GM18951 (cell line): ENCODE measurements around the gene ARFGEF3.

Experiments used
- POLR2A ChIP-seq: IDR thresholded peaks from 4 replicates; pipeline ENCODE4 v1.6.1; 2011; ENCODE audit warnings: mild to moderate bottlenecking; ENCODE audit not compliant: insufficient read length, insufficient read depth; ENCODE audit errors: extremely low read depth
- in situ Hi-C: fragments of 300-500 bp; cut with MboI; formaldehyde crosslinking; loops from one replicate; pipeline ENCODE4 v1.12.0; 2022; ENCODE audit warnings: low sequenced_read_pairs, mixed read lengths, inconsistent platforms; ENCODE audit not compliant: unreplicated experiment

The ARFGEF3 gene

DNA sequence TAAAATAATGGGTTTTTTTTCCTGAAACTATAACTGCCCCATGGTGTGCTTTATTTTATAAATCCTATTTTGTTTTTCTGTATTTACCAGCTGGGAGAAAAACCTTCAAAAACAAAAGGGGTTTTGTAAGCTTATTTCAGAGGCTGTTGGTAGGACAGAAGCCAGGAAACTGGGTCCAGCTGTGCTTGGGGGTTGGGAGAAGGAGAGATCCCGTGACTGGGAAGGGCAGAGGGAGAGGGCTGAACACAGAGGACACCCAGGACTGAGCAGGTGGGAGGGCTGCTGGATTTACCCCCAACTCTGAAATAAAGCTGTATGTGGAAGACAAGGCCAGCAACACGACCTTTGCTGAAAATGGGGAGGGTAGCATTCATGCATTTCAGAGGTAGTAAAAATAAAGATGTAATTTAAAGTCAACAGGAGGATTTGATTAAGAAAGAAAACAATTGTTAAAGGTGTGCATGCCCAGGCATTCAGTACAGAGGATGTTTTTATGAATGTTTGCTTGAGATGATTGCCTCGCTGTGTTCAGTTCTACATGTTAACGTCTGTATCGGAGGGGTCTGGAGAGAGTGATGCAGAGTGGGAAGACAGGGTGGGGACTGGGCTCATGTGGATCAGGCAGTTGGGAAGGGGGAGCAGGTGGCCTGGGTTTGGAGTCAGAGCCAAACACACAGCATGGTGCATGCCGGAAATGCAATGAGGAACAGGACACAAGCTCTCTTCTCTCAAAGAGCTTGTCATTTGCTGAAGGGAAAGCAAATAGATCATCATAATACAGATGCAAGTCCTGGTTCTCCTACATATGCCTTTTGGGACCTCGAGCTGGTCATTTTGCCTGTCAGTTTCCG is 21.4 kb downstream of the ARFGEF3 start:
- in situ Hi-C loops = no loop called here
- no peak for TF ChIP-seq POLR2A

DNA sequence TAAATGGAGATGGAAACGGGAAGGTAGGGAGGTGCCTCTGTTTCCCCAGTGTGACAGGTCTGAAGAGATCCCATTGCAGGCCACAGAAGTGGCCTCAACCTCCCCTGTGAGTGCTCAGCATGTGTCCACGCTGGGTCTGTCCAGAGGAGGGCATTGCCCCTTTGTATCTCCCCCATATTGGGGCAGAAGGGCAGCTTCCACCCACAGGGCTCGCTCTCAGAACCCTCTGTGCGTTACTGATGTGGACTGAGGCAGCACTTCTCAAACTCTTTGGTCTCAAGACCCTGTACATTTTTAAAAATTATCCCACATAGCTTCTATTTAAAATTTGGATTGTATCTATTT is 22.0 kb downstream of the ARFGEF3 start:
- no peak for TF ChIP-seq POLR2A
- in situ Hi-C loops = no loop called here

DNA sequence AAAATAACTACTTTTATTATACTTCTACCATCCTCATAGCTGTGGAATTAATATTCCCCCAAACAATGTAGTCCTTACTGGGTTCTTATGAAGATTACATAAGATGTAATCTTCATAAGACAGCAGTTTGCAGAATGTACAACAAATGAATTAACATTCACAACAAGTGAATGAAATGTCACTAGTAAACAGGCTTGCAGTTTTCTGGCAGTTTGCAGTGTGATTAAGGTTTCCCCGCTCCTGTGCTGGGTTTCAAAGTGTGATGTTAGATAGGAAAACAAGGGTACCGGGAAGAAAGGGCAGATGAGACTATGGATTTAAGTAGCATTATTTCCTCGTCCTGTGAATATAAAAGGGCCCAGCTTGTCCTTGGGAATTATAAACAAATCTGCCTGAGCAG is 22.5 kb downstream of the ARFGEF3 start:
- in situ Hi-C loops = no loop called here
- no peak for TF ChIP-seq POLR2A

DNA sequence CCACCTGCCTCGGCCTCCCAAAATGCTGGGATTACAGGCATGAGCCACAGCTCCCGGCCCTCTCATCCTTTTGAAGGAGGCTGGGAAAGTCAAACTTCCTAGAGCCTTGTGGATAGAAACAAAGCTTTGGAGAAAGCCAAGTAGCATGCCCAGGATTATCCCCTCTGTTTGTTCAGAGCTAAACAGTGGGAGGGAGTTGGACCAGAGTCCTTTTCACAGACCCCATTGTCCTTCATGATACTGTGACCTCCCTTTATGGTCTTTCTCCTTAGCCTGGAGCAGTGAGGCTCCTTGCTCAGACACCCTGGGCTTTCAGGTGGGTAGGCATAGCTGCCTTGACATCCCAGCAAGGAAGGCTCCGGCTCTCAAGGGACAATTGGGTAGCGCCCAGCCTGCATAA is 25.4 kb downstream of the ARFGEF3 start:
- TF ChIP-seq POLR2A = no peak
- in situ Hi-C loops = no loop called here

DNA sequence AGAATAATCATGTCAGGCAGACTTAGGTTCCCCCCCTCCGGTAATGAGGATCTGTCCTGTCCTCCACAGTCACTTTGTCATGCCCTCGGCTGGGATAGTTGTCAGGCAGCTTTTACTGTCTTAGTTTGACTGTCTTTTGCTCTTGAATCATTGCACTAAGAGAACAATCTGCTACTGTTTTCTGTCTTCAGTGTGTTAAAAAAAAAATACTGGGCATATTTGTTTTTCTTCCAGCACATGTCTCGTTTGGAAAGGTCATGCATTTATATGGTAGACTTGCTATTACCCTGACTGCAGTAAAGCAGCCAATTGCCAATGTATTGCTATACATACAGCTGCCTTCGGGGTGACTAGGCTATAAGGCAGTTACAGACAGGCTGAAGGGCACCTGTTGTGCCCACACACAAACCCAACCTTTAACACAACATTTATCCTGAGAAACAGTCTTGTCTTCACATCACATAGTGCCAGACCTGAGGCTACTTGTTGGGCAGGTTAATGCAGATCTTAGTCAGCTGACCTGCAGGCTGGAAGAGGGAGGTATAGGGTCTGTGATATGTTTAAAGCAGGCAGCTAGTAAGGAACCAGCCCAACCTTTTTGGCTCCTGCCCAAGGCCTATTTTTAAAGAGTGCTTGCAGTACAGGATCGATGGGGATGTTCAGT is 26.7 kb downstream of the ARFGEF3 start:
- TF ChIP-seq POLR2A = no peak
- in situ Hi-C loops = no loop called here

DNA sequence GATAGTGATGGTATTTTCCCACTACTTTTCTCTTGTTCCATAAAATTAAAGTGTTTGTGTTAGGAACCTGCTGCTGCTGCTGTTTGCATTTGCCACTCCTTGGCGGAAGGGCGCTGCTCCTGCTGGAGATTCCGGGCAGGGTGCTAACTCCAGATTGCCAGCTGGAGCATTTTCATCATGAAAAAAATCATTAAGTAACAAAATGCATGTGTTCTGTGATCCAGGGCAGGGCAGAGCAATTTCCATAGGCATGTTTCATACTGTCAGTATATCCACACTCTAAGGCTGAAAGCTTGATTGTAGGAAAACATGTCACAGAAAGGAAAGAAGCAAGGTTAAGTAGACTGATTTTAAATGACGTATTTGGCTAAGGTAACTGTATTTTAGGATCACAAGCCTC is 32.5 kb downstream of the ARFGEF3 start:
- no peak for TF ChIP-seq POLR2A
- in situ Hi-C loops = no loop called here

DNA sequence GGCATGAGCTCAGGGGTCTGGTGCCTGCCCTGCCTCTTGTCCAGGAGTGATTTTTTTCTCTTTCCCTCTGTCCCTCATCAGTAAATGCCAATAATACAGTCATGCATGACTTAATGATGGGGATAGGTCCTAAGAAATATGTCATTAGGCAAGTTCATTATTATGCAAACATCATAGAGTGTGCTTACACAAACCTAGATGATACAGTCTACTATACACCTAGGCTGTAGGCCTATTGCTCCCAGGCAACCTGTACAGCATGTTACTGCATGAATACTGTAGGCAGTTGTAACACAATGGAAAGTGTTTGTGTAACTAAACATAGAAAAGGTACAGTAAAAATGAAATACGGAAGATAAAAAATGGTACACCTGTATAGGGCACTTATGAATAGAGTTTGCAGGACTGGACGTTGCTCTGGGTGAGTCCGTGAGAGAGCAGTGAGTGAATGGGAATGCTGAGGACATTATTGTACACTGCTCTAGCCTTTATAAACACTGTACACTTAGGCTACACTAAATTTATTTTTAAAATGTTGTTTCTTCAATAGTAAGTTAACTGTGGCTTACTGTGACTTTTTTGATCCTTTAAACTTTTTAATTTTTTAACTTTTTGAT is 34.5 kb downstream of the ARFGEF3 start:
- in situ Hi-C loops = no loop called here
- TF ChIP-seq POLR2A = no peak

DNA sequence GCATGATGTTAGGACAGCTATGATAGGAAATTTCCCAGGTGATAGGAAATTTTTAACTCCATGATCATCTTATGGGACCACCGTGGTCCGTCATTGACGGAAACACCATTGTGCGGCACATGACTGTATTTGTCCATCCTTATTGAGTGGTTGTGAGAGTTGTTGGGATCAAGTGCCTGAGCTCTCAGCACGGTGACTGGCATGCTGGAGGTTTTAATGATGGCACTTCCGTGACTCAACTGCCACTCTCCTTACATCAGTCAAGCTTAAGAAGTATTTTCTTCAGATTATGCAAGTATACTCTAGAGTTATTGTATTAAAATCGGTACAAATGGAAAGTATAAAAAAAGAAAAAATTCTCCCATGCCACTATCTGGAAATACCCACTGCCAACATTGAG is 35.8 kb downstream of the ARFGEF3 start:
- no peak for TF ChIP-seq POLR2A
- in situ Hi-C loops = no loop called here

DNA sequence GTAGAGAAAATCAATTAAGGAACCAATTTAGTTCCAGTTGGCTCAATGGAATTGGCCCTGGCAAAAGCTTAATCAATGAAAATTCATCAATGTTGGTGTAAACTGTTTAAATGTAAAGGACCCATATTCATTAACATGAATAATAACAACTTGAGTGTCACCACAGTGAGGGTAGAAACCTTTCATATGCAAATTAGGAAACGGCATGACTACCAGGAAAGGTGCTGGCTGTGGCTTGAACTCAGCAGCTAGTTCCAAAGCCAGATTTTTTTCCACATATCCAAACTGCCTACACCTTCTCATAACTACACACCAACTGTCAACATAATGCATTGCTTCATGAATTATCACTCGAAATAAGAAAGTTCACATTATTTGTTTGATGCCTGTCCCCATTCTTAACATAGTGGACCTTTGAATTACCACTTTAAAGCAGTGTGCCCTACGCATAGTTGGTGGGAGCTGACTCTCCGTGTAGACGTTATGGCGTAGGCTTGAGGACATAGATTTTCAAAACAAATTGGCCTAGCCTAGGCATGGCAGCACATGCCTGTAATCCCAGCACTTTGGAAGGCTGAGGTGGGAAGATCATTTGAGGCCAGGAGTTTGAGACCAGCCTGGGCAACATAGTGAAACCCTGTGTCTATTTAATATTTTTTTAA is 36.8 kb downstream of the ARFGEF3 start:
- TF ChIP-seq POLR2A = no peak
- in situ Hi-C loops = no loop called here

DNA sequence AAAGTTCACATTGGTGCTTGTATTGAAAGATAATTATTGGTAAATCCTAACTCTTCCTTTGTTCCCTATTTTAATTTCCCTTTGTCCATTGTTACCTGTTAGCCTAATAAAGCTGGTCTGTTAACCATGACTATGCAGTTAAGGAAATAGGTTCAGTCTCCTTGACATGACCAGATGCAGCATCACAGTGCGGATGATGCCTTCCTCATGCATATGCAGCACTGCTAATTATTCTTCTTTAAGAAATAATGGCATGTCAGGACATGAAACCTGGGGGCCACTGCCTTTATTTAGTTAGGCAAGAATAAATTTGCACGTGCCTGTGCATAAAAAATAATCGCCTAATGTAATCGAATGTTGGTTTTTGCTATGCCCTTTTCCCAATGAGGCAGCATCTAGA is 40.1 kb downstream of the ARFGEF3 start:
- in situ Hi-C loops = no loop called here
- TF ChIP-seq POLR2A = no peak

DNA sequence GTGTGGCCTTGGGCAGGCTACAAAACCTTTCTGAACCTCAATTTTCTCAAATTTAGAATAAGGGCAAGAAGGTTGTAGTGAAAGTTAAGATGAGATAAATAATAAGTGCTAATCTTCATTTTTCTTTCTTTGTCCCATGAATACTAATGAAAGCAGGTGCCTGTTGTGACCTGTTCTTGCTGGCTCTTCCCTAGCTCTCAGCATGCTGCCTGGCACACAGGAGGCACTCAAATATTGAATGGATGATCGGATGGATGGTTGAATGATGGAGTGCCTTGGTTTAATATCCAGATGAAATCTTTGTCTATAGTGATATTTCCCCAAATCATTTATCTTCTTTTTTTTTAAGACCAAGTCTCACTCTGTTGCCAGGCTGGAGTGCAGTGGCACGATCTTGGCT is 41.6 kb downstream of the ARFGEF3 start:
- in situ Hi-C loops = no loop called here
- TF ChIP-seq POLR2A = no peak

DNA sequence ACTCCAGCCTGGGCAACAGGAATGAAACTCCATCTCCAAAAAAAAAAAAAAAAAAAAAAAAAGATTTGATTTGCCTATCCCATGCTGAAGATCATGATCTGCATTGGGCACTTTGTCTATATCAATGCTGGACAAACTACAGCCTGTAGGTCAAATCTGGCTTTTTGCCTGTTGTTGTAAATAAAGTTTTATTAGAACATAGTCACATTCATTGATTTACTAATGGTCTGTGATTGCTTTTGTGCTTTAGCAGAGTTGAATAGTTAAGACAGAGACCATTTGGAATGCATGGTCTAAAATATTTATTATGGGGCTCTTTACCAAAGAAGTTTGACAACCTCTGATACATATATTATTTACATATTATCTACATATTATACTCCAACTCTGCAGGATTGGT is 42.6 kb downstream of the ARFGEF3 start:
- no peak for TF ChIP-seq POLR2A
- in situ Hi-C loops = no loop called here

DNA sequence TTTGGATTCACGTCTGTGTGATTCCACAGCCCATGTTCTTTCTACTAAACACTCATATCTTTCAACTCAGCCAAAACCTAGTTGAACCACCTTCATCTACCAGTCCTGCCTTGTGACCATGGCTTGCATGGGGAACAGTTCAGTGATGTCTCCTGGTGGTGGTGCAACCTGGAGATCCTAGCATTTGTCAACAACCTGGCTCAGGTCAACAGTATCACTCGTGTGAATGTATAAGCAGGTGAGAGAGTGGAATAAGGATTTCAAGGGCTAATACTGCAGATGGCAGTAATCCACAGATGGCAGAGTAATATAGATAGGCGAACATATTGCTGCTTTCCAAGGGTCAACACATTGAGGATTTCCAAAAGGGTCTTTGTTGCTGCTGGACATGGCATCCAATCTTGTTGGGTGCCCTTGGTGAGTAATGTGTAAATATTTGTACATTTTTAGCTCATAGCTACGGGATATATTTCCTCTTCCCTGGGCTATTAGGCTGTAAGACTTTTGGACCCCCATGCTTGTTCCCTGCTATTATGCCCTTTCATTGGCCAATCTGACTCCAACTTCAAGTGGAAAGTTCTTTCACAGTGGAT is 43.1 kb downstream of the ARFGEF3 start:
- in situ Hi-C loops = no loop called here
- TF ChIP-seq POLR2A = no peak
